Panc1 (cell line): Measurements from ENCODE around the gene ZKSCAN2. TPM values are rescaled to one million over a fixed set of nuclear protein-coding genes. Genes with fewer than 3 reads are reported as not detected.
A peak's percentile ranks its signal among the peaks of the same experiment; 100 is the strongest.

Experiments used
- ATAC-seq: fragments of 200-7000 bp; cut with Tn5 transposase; 2 replicates; pipeline ENCODE4 v1.9.1; 2020; ENCODE audit warnings: mild to moderate bottlenecking, moderate library complexity
- BruUV-seq: library from RNA; stranded (reverse); fragments of 400-500 nt; replicated peaks from 2 replicates; lab custom pipeline; 2021; lab: Mats Ljungman, UMichigan
- CTCF ChIA-PET: fragments of 300-600 bp; sonication (Branson Sonifier 250); formaldehyde crosslinking; loops from one replicate; lab custom pipeline; 2022; ENCODE audit warnings: antibody characterized with exemption; lab: Charles Lee
- POLR2A ChIA-PET: fragments of 300-600 bp; sonication (Branson Sonifier 250); formaldehyde crosslinking; loops from one replicate; lab custom pipeline; 2022; ENCODE audit warnings: antibody characterized with exemption; lab: Charles Lee
- DNase-seq: peaks from one replicate; pipeline ENCODE4 v3.0.0-alpha.2; 2010; ENCODE audit warnings: low read depth, low spot score
- H3K27ac ChIP-seq: 2 replicates; pipeline ENCODE4 v1.5.1; 2011; ENCODE audit warnings: mild to moderate bottlenecking, low read length, inconsistent platforms
- H3K27me3 ChIP-seq: fragments of 200-500 bp; sonication (Bioruptor generic); 2 replicates; pipeline ENCODE4 v1.6.0; 2014; ENCODE audit warnings: low read length, inconsistent platforms; ENCODE audit not compliant: control insufficient read depth, insufficient read depth
- H3K36me3 ChIP-seq: fragments of 200-500 bp; sonication (Bioruptor generic); 2 replicates; pipeline ENCODE4 v1.5.1; 2014; ENCODE audit warnings: inconsistent platforms, mild to moderate bottlenecking, low read length, moderate library complexity; ENCODE audit not compliant: control insufficient read depth, insufficient read depth
- H3K4me1 ChIP-seq: 2 replicates; pipeline ENCODE4 v1.5.1; 2011; ENCODE audit warnings: inconsistent platforms, mild to moderate bottlenecking, low read length, moderate library complexity; ENCODE audit not compliant: control insufficient read depth, insufficient read depth
- H3K4me3 ChIP-seq, 2 experiments: 2 replicates each; pipeline ENCODE4 v1.5.1; 2011 to 2012; ENCODE audit warnings: low read depth in 2 of 2, low read length in 2 of 2, mild to moderate bottlenecking in 2 of 2, inconsistent platforms in 1 of 2, moderate library complexity in 1 of 2
- H3K9me3 ChIP-seq: fragments of 200-500 bp; sonication (Bioruptor generic); 2 replicates; pipeline ENCODE4 v1.5.1; 2014; ENCODE audit warnings: low read depth, mild to moderate bottlenecking, inconsistent platforms, low read length, moderate library complexity; ENCODE audit not compliant: control insufficient read depth, insufficient read depth
- CTCF ChIP-seq: fragments of 450-650 bp; IDR thresholded peaks from 2 replicates; pipeline ENCODE4 v1.5.1; 2017; ENCODE audit warnings: mild to moderate bottlenecking
- POLR2AphosphoS5 ChIP-seq: IDR thresholded peaks from 2 replicates; pipeline ENCODE4 v1.6.1; 2012; ENCODE audit warnings: mild to moderate bottlenecking, low read depth, low read length, moderate library complexity
- REST ChIP-seq, 2 experiments: IDR thresholded peaks; 2 replicates each; pipeline ENCODE4 v1.6.1; 2011 to 2012; ENCODE audit warnings: low read depth in 2 of 2, control low read depth in 1 of 2, low read length in 1 of 2, mild to moderate bottlenecking in 1 of 2, moderate library complexity in 1 of 2; ENCODE audit not compliant: insufficient read depth in 1 of 2
- SIN3A ChIP-seq: IDR thresholded peaks from 2 replicates; pipeline ENCODE4 v1.6.1; 2012; ENCODE audit warnings: low read depth, mild to moderate bottlenecking, low read length, moderate library complexity, borderline replicate concordance; ENCODE audit not compliant: insufficient read depth
- TCF7L2 ChIP-seq: IDR thresholded peaks from 2 replicates; pipeline ENCODE4 v1.6.1; 2011; ENCODE audit warnings: mild to moderate bottlenecking, low read depth, low read length, inconsistent platforms
- in situ Hi-C: cut with HindIII; loops from 2 replicates; pipeline ENCODE4 v1.10.0; 2016; ENCODE audit warnings: low sequenced_read_pairs, low pct_unique_long_range_greater_than_20kb
- intact Hi-C: fragments of 100-400 bp; cut with micrococcal nuclease; formaldehyde crosslinking; loops from one replicate; pipeline ENCODE4 v1.10.0; 2022; ENCODE audit not compliant: unreplicated experiment
- total RNA-seq: library from RNA; stranded (reverse); gene quantifications from one replicate; pipeline ENCODE4 v1.2.1, GENCODE V29; 2021; ENCODE audit not compliant: unreplicated experiment

The ZKSCAN2 gene
- total RNA-seq, 1 experiment from 2014 or later, result 11.4 TPM

GRCh38 chr16:25198021-25198420 lies 59.6 kb downstream of the ZKSCAN2 start:
- no peak for TF ChIP-seq TCF7L2
- no peak for TF ChIP-seq POLR2AphosphoS5
- no peak for TF ChIP-seq CTCF
- no peak for TF ChIP-seq SIN3A
- no peak for TF ChIP-seq REST (IDR thresholded peaks at IDR 0.05; ENCODE audit: insufficient read depth in 1 of 2, low read depth in 2 of 2, low read length in 1 of 2)
- Histone ChIP-seq H3K4me3 (no peak overlapping the region), H3K27me3 (no peaks in the 10 kb centered on the region), H3K4me1 (no peaks in the 10 kb centered on the region), H3K27ac (no peak overlapping the region), H3K36me3 (no peaks in the 10 kb centered on the region), H3K9me3 (no peaks in the 10 kb centered on the region)
- intact Hi-C loops (no loop called here), in situ Hi-C loops (no loop called here)
- ChIA-PET POLR2A (no interaction called here), CTCF (no interaction called here)
- ATAC-seq, result peak; percentile 56; the same call in 1 of the 2 replicates
- DNase-seq, result no peak
- BruUV-seq, result no TSS peak

GRCh38 chr16:25194273-25194878 lies 63.3 kb downstream of the ZKSCAN2 start:
- no peaks in the 10 kb centered on the region for H3K36me3 ChIP-seq
- in situ Hi-C loops, result no loop called here
- no peaks in the 10 kb centered on the region for H3K27me3 ChIP-seq
- BruUV-seq, result no TSS peak
- H3K9me3 ChIP-seq, result no peaks in the 10 kb centered on the region
- ChIA-PET POLR2A (no interaction called here), CTCF (interaction anchor here (0.8 kb wide), 1 partner anchor 85 kb away, joined by 4 read pairs; no protein-coding TSS in a partner anchor)
- H3K27ac ChIP-seq, result no peak overlapping the region
- no peak overlapping the region for H3K4me3 ChIP-seq
- ATAC-seq (no peak), DNase-seq (no peak)
- intact Hi-C loops, result no loop called here
- H3K4me1 ChIP-seq, result peaks cover 7% of the 10 kb centered on the region; the same call in 1 of the 2 replicates
- TF ChIP-seq TCF7L2 (no peak), SIN3A (no peak), POLR2AphosphoS5 (no peak), REST (IDR thresholded peaks at IDR 0.05; ENCODE audit: insufficient read depth in 1 of 2, low read depth in 2 of 2, low read length in 1 of 2) (no peak), CTCF (no peak)
